ENCODE measurements around the gene USP38.

The USP38 gene

DNA sequence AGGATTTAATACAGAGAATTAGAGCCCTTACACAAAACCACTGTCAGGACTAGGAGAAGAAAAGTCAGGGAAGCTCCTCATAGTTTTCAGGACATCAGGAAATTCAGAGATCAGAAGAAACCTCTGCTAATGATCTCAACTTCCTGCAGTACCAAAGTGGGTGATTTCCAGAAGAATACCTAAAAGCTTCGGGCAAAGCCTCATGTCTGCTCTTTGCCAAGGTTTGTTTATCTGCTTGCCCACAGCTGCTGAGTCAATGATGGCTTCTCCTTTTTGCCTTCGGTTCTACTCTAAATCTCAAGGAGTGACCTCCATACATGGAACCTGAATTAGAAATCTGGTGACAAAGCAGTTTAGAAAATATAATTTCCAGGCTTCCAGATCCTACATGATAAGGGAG lies 68.4 kb downstream of the USP38 start:
- H3K4me3 ChIP-seq: no peak overlapping the region
- TF ChIP-seq, protein P1, sequence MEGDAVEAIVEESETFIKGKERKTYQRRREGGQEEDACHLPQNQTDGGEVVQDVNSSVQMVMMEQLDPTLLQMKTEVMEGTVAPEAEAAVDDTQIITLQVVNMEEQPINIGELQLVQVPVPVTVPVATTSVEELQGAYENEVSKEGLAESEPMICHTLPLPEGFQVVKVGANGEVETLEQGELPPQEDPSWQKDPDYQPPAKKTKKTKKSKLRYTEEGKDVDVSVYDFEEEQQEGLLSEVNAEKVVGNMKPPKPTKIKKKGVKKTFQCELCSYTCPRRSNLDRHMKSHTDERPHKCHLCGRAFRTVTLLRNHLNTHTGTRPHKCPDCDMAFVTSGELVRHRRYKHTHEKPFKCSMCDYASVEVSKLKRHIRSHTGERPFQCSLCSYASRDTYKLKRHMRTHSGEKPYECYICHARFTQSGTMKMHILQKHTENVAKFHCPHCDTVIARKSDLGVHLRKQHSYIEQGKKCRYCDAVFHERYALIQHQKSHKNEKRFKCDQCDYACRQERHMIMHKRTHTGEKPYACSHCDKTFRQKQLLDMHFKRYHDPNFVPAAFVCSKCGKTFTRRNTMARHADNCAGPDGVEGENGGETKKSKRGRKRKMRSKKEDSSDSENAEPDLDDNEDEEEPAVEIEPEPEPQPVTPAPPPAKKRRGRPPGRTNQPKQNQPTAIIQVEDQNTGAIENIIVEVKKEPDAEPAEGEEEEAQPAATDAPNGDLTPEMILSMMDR (IDR thresholded peaks at IDR 0.05): no peak
- intact Hi-C loops (cut with DNase I; ENCODE audit: low total_unique reads): no loop called here
- H3K4me1 ChIP-seq: no peaks in the 10 kb centered on the region
- no peaks in the 10 kb centered on the region for H3K36me3 ChIP-seq
- no peak overlapping the region for H3K27ac ChIP-seq
- no peak for DNase-seq
- H3K9me3 ChIP-seq: no peaks in the 10 kb centered on the region
- H3K27me3 ChIP-seq: no peaks in the 10 kb centered on the region

DNA sequence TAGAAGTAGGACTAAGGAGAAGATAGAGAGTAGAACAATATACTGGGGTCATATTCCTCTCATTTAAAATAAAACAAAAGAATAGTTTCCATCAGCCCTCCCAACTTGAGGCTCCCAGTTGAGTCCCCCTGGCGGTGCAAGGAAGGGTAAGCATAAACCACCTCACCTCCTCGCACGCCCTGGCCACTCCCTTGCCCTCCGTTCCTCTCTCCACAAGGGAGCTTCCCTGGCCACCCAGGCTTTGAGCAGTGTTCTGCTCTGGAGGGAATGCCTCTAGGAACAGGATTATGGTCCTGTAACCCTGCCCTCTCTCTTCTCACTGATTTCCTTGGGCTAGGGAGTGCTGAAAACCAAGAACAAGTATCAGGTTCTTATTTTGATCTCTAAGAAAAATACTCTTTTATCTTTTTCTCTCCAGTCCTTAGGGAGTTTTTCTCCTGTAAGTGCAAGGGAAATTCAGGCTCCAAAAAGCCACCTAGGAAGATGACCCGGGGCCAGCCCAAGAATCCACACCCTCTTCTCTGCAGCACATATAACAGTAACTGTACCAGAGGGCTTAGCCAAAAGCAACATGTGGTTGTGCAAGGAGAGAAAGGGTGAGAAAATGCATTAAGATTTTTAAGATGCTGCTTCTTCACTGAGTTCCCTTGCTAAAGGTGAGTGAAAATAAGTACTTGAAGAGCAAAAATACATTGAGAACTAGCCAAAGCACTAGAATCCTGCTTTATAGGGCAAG lies 69.9 kb downstream of the USP38 start:
- no peak for DNase-seq

DNA sequence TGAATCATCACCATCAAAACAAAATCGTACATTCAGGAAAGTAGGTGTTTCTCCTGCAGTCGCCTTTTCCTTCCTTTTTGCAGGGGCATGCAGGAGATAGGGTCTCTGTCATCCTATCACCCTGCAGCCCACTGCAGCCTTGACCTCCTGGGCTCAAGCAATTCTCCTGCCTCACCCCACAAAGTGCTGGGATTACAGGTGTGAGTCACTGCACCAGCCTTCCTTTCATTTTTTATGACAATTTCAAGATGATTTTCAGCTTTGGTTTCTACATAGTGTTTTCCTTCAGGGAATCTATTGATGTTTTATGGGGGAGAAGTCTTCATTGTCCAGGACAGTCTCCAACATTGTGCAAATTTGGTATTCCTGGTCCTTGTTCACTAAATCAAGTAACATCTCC lies 71.7 kb downstream of the USP38 start:
- DNase-seq: no peak
- intact Hi-C loops (cut with DNase I; ENCODE audit: low total_unique reads): no loop called here
- Histone ChIP-seq H3K27ac (no peak overlapping the region), H3K9me3 (no peaks in the 10 kb centered on the region), H3K36me3 (no peaks in the 10 kb centered on the region), H3K27me3 (no peaks in the 10 kb centered on the region), H3K4me3 (no peak overlapping the region), H3K4me1 (no peaks in the 10 kb centered on the region)
- TF ChIP-seq, protein P1 (IDR thresholded peaks at IDR 0.05): no peak

More for the DNA sequence above, 69.9 kb downstream of the USP38 start:
- Histone ChIP-seq H3K9me3 (no peaks in the 10 kb centered on the region), H3K27me3 (no peaks in the 10 kb centered on the region), H3K4me3 (no peak overlapping the region), H3K27ac (no peak overlapping the region), H3K36me3 (no peaks in the 10 kb centered on the region), H3K4me1 (no peaks in the 10 kb centered on the region)
- TF ChIP-seq, protein P1 (IDR thresholded peaks at IDR 0.05): no peak
- intact Hi-C loops (cut with DNase I; ENCODE audit: low total_unique reads): no loop called here

DNA sequence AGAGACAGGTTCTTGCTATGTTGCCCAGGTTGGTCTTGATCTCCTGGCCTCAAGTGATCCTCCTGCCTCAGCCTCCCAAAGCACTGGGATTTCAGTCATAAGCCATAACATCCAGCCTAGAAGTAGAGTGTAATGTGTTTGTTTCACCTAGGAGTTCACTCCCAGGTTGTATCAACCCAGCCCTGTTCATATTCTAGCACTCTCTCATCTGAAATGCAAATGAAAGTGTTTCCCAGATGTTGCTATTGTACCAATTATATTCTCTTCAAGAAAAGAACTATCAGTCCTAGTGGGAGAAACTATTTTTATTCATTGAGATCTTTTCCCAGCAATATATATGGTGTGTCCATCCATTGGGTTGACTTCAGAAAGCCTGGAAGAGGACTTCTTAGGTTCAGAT lies 72.6 kb downstream of the USP38 start:
- Histone ChIP-seq H3K27me3 (no peaks in the 10 kb centered on the region), H3K9me3 (no peaks in the 10 kb centered on the region), H3K27ac (no peak overlapping the region), H3K4me1 (no peaks in the 10 kb centered on the region), H3K36me3 (no peaks in the 10 kb centered on the region), H3K4me3 (no peak overlapping the region)
- TF ChIP-seq, protein P1 (IDR thresholded peaks at IDR 0.05): no peak
- no peak for DNase-seq
- intact Hi-C loops (cut with DNase I; ENCODE audit: low total_unique reads): no loop called here

DNA sequence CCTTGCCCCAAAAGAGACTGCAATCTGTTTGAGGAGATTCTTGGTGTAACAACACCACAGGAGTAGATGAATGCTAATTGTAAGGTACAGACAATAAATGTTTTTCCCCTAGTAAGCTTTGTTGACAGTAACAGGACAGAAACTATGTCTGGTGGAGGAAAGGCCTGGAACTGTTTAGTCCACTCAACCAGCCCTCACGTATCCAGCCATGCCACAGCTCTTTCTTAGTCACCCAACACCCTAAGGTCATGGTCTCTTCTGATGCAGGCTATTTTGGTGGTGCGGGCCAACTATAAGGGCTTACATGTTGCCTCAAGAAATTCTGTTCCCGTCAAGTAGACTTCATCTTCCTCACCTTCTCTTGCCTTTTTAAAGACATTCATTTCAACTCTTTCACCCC lies 76.0 kb downstream of the USP38 start:
- intact Hi-C loops (cut with DNase I; ENCODE audit: low total_unique reads): no loop called here
- Histone ChIP-seq H3K36me3 (no peaks in the 10 kb centered on the region), H3K9me3 (no peaks in the 10 kb centered on the region), H3K27me3 (no peaks in the 10 kb centered on the region), H3K4me1 (no peaks in the 10 kb centered on the region), H3K27ac (no peak overlapping the region), H3K4me3 (no peak overlapping the region)
- no peak for DNase-seq
- TF ChIP-seq, protein P1 (IDR thresholded peaks at IDR 0.05): no peak
